SK-N-SH treated with all-trans-retinoic acid at 6 μM for 48 hours (cell line): ENCODE data around the gene DISP1.
A peak's percentile ranks its signal among the peaks of the same experiment; 100 is the strongest.

Experiments used
- ATAC-seq: fragments of 200-7000 bp; cut with Tn5 transposase; 3 replicates; pipeline ENCODE4 v1.9.1; 2020; ENCODE audit warnings: mild to moderate bottlenecking, moderate library complexity
- ARNTL ChIP-seq: fragments of 450-650 bp; formaldehyde crosslinking; IDR thresholded peaks from 2 replicates; pipeline ENCODE4 v1.5.0; 2020; ENCODE audit warnings: low read depth, mild to moderate bottlenecking, moderate library complexity, borderline replicate concordance
- CSDC2 ChIP-seq: fragments of 250-450 bp; sonication (Bioruptor Pico); IDR thresholded peaks from 2 replicates; pipeline ENCODE4 v1.5.0; 2020; ENCODE audit warnings: mild to moderate bottlenecking, moderate library complexity
- ESRRG ChIP-seq: fragments of 250-450 bp; sonication (Bioruptor Pico); IDR thresholded peaks from 2 replicates; pipeline ENCODE4 v1.6.1; 2021; ENCODE audit warnings: mild to moderate bottlenecking
- GLIS3 ChIP-seq: fragments of 250-450 bp; sonication (Bioruptor Pico); IDR thresholded peaks from 2 replicates; pipeline ENCODE4 v1.5.0; 2020; ENCODE audit warnings: mild to moderate bottlenecking, moderate library complexity
- ISL1 ChIP-seq: fragments of 250-450 bp; sonication (Bioruptor Pico); IDR thresholded peaks from 2 replicates; pipeline ENCODE4 v2.1.2; 2022; ENCODE audit warnings: mild to moderate bottlenecking, moderate library complexity
- OSR1 ChIP-seq: fragments of 250-450 bp; sonication (Bioruptor Pico); IDR thresholded peaks from 2 replicates; pipeline ENCODE4 v1.8.0; 2022; ENCODE audit warnings: moderate library complexity, mild to moderate bottlenecking, inconsistent platforms
- PPARA ChIP-seq: fragments of 250-450 bp; sonication (Bioruptor Pico); IDR thresholded peaks from 2 replicates; pipeline ENCODE4 v1.5.0; 2020; ENCODE audit warnings: mild to moderate bottlenecking, borderline replicate concordance
- RARB ChIP-seq: fragments of 250-450 bp; sonication (Bioruptor Pico); IDR thresholded peaks from 2 replicates; pipeline ENCODE4 v1.8.0; 2021; ENCODE audit warnings: mild to moderate bottlenecking, moderate library complexity
- SNAI2 ChIP-seq: fragments of 250-450 bp; sonication (Bioruptor Pico); IDR thresholded peaks from 2 replicates; pipeline ENCODE4 v1.5.0; 2020; ENCODE audit warnings: mild to moderate bottlenecking, moderate library complexity
- TCF4 ChIP-seq: fragments of 250-450 bp; sonication (Bioruptor Pico); IDR thresholded peaks from 2 replicates; pipeline ENCODE4 v1.8.0; 2021; ENCODE audit warnings: mild to moderate bottlenecking, moderate library complexity, borderline replicate concordance
- TOX ChIP-seq: fragments of 250-450 bp; sonication (Bioruptor Pico); IDR thresholded peaks from 2 replicates; pipeline ENCODE4 v1.8.0; 2021; ENCODE audit warnings: mild to moderate bottlenecking, moderate library complexity, borderline replicate concordance
- ZC3H10 ChIP-seq: fragments of 250-450 bp; sonication (Bioruptor Pico); IDR thresholded peaks from 2 replicates; pipeline ENCODE4 v1.5.1; 2021; ENCODE audit warnings: mild to moderate bottlenecking, moderate library complexity
- ZFP3 ChIP-seq: fragments of 250-450 bp; sonication (Bioruptor Pico); IDR thresholded peaks from 2 replicates; pipeline ENCODE4 v1.5.0; 2020; ENCODE audit warnings: mild to moderate bottlenecking, moderate library complexity
- ZFP30 ChIP-seq: fragments of 450-650 bp; formaldehyde crosslinking; IDR thresholded peaks from 2 replicates; pipeline ENCODE4 v1.5.0; 2022; ENCODE audit warnings: mild to moderate bottlenecking, moderate library complexity
- ZNF565 ChIP-seq: fragments of 450-650 bp; formaldehyde crosslinking; conservative IDR thresholded peaks from 2 replicates; pipeline ENCODE4 v1.5.0; 2020; ENCODE audit warnings: low read depth, mild to moderate bottlenecking, moderate library complexity
- ZNF70 ChIP-seq: fragments of 450-650 bp; formaldehyde crosslinking; IDR thresholded peaks from 2 replicates; pipeline ENCODE4 v1.5.0; 2020; ENCODE audit warnings: mild to moderate bottlenecking, moderate library complexity
- ZNF8 ChIP-seq: fragments of 450-650 bp; formaldehyde crosslinking; IDR thresholded peaks from 2 replicates; pipeline ENCODE4 v1.5.0; 2020; ENCODE audit warnings: mild to moderate bottlenecking, moderate library complexity
- TF ChIP-seq, protein P1 (sequence below): fragments of 250-450 bp; sonication (Bioruptor Pico); IDR thresholded peaks from 2 replicates; pipeline ENCODE4 v1.5.1; 2020; ENCODE audit warnings: low read depth, mild to moderate bottlenecking, moderate library complexity
- TF ChIP-seq, protein P2 (sequence below): fragments of 250-450 bp; sonication (Bioruptor Pico); IDR thresholded peaks from 2 replicates; pipeline ENCODE4 v1.5.0; 2020; ENCODE audit warnings: mild to moderate bottlenecking, moderate library complexity
- TF ChIP-seq, protein P3 (sequence below): fragments of 250-450 bp; sonication (Bioruptor Pico); IDR thresholded peaks from 2 replicates; pipeline ENCODE4 v1.8.0; 2021; ENCODE audit warnings: low read depth, mild to moderate bottlenecking, moderate library complexity, borderline replicate concordance

The DISP1 gene

DNA sequence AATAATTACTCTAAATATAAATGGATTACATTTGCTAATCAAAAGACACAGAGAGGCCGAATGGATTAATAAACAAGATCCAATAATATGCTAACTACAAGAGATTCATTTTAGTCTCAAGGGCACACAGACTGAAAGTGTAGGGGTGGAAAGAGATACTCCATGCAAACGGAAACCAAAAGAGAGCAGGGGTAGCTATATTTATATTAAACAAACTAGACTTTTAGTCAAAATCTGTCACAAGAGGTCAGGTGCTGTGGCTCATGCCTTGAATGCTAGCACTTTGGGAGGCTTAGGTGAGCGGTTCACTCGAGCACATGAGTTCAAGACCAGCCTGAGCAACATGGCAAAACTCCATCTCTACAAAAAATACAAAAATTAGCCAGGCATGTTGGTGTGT lies 33.6 kb upstream of the DISP1 start (continued):
- TF ChIP-seq, protein P1, sequence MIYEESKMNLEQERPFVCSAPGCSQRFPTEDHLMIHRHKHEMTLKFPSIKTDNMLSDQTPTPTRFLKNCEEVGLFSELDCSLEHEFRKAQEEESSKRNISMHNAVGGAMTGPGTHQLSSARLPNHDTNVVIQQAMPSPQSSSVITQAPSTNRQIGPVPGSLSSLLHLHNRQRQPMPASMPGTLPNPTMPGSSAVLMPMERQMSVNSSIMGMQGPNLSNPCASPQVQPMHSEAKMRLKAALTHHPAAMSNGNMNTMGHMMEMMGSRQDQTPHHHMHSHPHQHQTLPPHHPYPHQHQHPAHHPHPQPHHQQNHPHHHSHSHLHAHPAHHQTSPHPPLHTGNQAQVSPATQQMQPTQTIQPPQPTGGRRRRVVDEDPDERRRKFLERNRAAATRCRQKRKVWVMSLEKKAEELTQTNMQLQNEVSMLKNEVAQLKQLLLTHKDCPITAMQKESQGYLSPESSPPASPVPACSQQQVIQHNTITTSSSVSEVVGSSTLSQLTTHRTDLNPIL: no peak
- TF ChIP-seq ZNF8 (CRISPR knock-in tag): no peak
- TF ChIP-seq, all 23 proteins: peak for 0

DNA sequence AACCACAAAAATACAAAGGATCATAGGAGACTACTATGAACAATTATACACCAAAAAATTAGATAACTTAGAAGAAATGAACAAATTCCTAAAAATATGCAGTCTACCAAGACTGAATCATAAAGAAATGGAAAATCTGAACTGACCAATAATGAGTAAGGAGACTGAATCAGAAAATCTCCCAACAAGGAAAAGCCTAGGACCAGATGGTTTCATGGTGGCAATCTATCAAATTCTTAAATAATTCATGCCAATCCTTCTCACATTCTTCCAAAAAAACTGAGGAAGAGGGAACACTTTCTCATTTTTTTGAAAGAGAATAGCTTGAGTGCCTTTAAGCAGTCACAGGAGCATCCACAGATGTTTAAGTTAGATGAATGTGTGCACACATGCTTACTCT lies 31.8 kb upstream of the DISP1 start:
- TF ChIP-seq ZNF565 (CRISPR knock-in tag): no peak
- no peak for TF ChIP-seq RARB
- no peak for TF ChIP-seq OSR1 (CRISPR knock-in tag)
- no peak for TF ChIP-seq TOX (CRISPR knock-in tag)
- no peak for TF ChIP-seq PPARA (CRISPR knock-in tag)
- TF ChIP-seq ISL1 (CRISPR knock-in tag): no peak
- no peak for TF ChIP-seq SNAI2 (CRISPR knock-in tag)
- no peak for TF ChIP-seq ZNF8 (CRISPR knock-in tag)
- TF ChIP-seq, protein P1: no peak
- ATAC-seq: no peak

DNA sequence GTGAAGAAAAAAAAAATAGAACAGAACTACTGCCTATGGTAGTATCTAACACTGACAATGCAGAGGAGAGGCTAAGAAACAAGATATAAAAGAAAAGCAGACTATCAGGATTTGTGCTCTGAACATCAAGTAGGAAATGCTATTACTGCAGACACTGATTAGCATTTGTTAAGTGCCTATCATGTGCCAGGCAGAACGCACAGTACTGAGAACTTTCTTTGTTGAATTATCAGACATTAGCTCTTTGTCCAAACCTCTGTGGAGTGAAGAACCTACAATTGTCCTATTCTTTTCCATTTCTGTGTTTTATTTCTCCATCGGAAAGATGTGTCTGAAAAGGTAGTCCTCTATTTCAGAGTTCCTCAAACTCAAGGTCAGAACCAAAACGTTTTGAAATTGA lies 30.5 kb upstream of the DISP1 start:
- TF ChIP-seq ESRRG (no peak), ZFP3 (CRISPR knock-in tag) (no peak), TCF4 (CRISPR knock-in tag) (no peak), ZNF8 (CRISPR knock-in tag) (no peak), TOX (CRISPR knock-in tag) (no peak), CSDC2 (CRISPR knock-in tag) (no peak), GLIS3 (CRISPR knock-in tag) (no peak), ZC3H10 (no peak), OSR1 (CRISPR knock-in tag) (no peak), ZNF70 (no peak), RARB (no peak), ARNTL (CRISPR knock-in tag) (no peak)
- TF ChIP-seq, protein P2, sequence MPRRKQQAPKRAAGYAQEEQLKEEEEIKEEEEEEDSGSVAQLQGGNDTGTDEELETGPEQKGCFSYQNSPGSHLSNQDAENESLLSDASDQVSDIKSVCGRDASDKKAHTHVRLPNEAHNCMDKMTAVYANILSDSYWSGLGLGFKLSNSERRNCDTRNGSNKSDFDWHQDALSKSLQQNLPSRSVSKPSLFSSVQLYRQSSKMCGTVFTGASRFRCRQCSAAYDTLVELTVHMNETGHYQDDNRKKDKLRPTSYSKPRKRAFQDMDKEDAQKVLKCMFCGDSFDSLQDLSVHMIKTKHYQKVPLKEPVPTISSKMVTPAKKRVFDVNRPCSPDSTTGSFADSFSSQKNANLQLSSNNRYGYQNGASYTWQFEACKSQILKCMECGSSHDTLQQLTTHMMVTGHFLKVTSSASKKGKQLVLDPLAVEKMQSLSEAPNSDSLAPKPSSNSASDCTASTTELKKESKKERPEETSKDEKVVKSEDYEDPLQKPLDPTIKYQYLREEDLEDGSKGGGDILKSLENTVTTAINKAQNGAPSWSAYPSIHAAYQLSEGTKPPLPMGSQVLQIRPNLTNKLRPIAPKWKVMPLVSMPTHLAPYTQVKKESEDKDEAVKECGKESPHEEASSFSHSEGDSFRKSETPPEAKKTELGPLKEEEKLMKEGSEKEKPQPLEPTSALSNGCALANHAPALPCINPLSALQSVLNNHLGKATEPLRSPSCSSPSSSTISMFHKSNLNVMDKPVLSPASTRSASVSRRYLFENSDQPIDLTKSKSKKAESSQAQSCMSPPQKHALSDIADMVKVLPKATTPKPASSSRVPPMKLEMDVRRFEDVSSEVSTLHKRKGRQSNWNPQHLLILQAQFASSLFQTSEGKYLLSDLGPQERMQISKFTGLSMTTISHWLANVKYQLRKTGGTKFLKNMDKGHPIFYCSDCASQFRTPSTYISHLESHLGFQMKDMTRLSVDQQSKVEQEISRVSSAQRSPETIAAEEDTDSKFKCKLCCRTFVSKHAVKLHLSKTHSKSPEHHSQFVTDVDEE (CRISPR knock-in tag): no peak
- ATAC-seq: no peak

DNA sequence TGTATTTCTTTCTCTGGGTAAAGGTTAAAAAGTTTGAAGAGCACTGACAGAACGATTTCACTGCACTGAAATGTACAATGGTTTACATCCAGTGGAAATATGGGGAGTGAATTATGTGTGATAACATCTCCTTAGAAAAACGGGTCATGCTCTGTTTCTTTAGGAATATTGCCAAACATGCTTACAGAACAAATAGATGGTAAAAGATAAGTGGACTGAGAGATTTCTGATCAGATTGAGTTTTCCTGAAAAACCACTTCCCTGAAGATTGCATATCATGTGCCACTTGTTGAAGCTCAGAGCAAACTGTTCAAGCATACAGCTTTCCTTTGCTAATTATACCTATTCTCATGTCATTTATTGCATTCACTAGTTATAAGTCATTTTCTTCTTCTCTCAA lies 29.9 kb upstream of the DISP1 start:
- no peak for ATAC-seq
- TF ChIP-seq GLIS3 (CRISPR knock-in tag) (no peak), ISL1 (CRISPR knock-in tag) (peak; percentile 44), ZFP30 (no peak)
- TF ChIP-seq, protein P1: no peak
- TF ChIP-seq, protein P3, sequence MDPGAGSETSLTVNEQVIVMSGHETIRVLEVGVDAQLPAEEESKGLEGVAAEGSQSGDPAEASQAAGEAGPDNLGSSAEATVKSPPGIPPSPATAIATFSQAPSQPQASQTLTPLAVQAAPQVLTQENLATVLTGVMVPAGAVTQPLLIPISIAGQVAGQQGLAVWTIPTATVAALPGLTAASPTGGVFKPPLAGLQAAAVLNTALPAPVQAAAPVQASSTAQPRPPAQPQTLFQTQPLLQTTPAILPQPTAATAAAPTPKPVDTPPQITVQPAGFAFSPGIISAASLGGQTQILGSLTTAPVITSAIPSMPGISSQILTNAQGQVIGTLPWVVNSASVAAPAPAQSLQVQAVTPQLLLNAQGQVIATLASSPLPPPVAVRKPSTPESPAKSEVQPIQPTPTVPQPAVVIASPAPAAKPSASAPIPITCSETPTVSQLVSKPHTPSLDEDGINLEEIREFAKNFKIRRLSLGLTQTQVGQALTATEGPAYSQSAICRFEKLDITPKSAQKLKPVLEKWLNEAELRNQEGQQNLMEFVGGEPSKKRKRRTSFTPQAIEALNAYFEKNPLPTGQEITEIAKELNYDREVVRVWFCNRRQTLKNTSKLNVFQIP (CRISPR knock-in tag): no peak

DNA sequence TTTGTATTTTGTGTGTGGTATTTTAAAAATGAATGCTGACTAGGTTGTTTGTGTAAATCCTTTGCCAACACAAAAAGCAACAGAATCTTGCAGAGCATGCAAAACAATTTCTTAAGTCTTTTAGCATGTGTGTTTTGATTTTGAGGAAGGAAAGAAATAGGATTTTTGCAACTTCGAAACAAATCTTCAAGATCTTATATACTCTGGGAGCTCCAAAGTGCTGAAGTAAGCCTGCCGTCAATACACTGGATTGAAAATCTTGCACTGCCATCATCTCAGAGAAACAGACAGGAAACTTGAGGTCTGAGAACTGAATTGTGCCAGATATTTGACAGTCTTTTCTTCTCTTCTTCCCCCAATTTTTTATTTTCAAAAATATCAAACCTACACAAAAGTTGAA lies 29.3 kb upstream of the DISP1 start:
- no peak for ATAC-seq
- no peak for TF ChIP-seq TCF4 (CRISPR knock-in tag)
- TF ChIP-seq ZFP3 (CRISPR knock-in tag): no peak
- TF ChIP-seq OSR1 (CRISPR knock-in tag): no peak
- TF ChIP-seq, protein P1: no peak
- TF ChIP-seq, protein P2 (CRISPR knock-in tag): no peak
- TF ChIP-seq PPARA (CRISPR knock-in tag): no peak
- no peak for TF ChIP-seq ZC3H10
- TF ChIP-seq TOX (CRISPR knock-in tag): no peak
- TF ChIP-seq ZNF70: no peak
- TF ChIP-seq SNAI2 (CRISPR knock-in tag): no peak
- TF ChIP-seq CSDC2 (CRISPR knock-in tag): no peak
